Caco-2 (cell line): ENCODE measurements around the gene COX10. TPM values are rescaled to one million over a fixed set of nuclear protein-coding genes. Genes with fewer than 3 reads are reported as not detected.

Source experiments
- BruUV-seq: library from RNA; stranded (reverse); fragments of 400-500 nt; replicated peaks from 2 replicates; lab custom pipeline; 2021; lab: Mats Ljungman, UMichigan
- CTCF ChIA-PET: fragments of 300-600 bp; sonication (Branson Sonifier 250); formaldehyde crosslinking; loops from one replicate; lab custom pipeline; 2022; ENCODE audit warnings: antibody characterized with exemption; lab: Charles Lee
- POLR2A ChIA-PET: fragments of 300-600 bp; sonication (Branson Sonifier 250); formaldehyde crosslinking; loops from one replicate; lab custom pipeline; 2022; ENCODE audit warnings: antibody characterized with exemption; lab: Charles Lee
- DNase-seq, 2 experiments: peaks; one replicate each; pipeline versions ENCODE4 v3.0.0 to v3.0.0-alpha.2; 2020 to 2022
- H3K27me3 ChIP-seq: replicated peaks from 2 replicates; pipeline ENCODE4 v1.6.0; 2011; ENCODE audit warnings: low read length; ENCODE audit not compliant: control insufficient read depth, insufficient read depth
- H3K36me3 ChIP-seq: 2 replicates; pipeline ENCODE4 v1.5.1; 2011; ENCODE audit warnings: low read length; ENCODE audit not compliant: control insufficient read depth, insufficient read depth
- H3K4me1 ChIP-seq: fragments of 250-450 bp; sonication (Bioruptor Pico); 2 replicates; pipeline ENCODE4 v1.5.1; 2020; ENCODE audit warnings: mild to moderate bottlenecking
- H3K4me3 ChIP-seq: 2 replicates; pipeline ENCODE4 v1.5.1; 2011; ENCODE audit warnings: low read depth, mild to moderate bottlenecking, control low read depth, low read length
- H3K9me3 ChIP-seq: fragments of 250-450 bp; sonication (Bioruptor Pico); 2 replicates; pipeline ENCODE4 v1.5.1; 2020; ENCODE audit warnings: mild to moderate bottlenecking, moderate library complexity
- H3K27ac Mint-ChIP-seq: one replicate; pipeline ENCODE4 v1.8.0; 2022; ENCODE audit warnings: mixed read lengths; ENCODE audit not compliant: unreplicated experiment
- H3K27me3 Mint-ChIP-seq: one replicate; pipeline ENCODE4 v1.8.0; 2022; ENCODE audit warnings: mixed read lengths; ENCODE audit not compliant: insufficient read depth, unreplicated experiment
- H3K36me3 Mint-ChIP-seq: one replicate; pipeline ENCODE4 v1.8.0; 2022; ENCODE audit warnings: mild to moderate bottlenecking, mixed read lengths; ENCODE audit not compliant: insufficient read depth, unreplicated experiment
- H3K4me1 Mint-ChIP-seq: one replicate; pipeline ENCODE4 v1.8.0; 2022; ENCODE audit warnings: low read depth, mixed read lengths; ENCODE audit not compliant: unreplicated experiment
- H3K4me3 Mint-ChIP-seq: one replicate; pipeline ENCODE4 v1.8.0; 2022; ENCODE audit warnings: mild to moderate bottlenecking, moderate library complexity, mixed read lengths; ENCODE audit not compliant: unreplicated experiment
- H3K9me3 Mint-ChIP-seq: one replicate; pipeline ENCODE4 v1.8.0; 2022; ENCODE audit warnings: mixed read lengths; ENCODE audit not compliant: unreplicated experiment
- intact Hi-C: fragments of 100-400 bp; cut with micrococcal nuclease; formaldehyde crosslinking; loops from one replicate; pipeline ENCODE4 v1.10.0; 2022; ENCODE audit not compliant: unreplicated experiment
- total RNA-seq: library from RNA; stranded (reverse); gene quantifications from 2 replicates; pipeline ENCODE4 v1.2.3, GENCODE V29; 2022
- TF ChIP-seq, protein P1 (sequence below), 2 experiments: fragments of 200-600 bp in 1 of 2; IDR thresholded peaks; 1 replicate in 1 of 2; 2 replicates in 1 of 2; pipeline versions ENCODE4 v1.5.1 to v1.8.0; 2011 to 2022; ENCODE audit warnings: antibody characterized with exemption in 1 of 2, control low read depth in 1 of 2, inconsistent platforms in 1 of 2, low read depth in 1 of 2, low read length in 1 of 2, mild to moderate bottlenecking in 1 of 2, moderate library complexity in 1 of 2; ENCODE audit not compliant: insufficient read depth in 1 of 2, severe bottlenecking in 1 of 2, unreplicated experiment in 1 of 2

The COX10 gene
- total RNA-seq, 1 experiment from 2014 or later: 13.5 TPM

DNA sequence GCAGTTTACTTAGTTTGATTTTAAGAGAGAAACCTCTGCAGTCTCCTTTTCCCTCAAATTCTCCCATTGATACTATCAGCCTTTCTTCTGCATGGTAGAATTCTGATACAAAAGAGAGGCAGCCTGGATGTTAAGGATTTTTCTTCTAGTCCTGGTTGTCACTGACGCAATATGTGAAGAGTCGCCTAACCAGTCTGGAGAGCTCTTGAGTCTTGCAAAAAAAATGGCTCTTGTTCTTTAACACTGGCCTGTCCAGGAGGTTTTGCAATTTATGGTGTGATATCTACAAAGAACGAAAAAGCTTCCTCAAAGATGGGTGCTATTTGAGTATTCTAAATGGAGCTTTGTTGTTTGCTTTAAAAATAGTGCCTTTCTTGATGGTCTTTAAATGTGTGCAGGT, 28.9 kb downstream of the COX10 start:
- Mint-ChIP-seq H3K9me3 (no peaks in the 10 kb centered on the region), H3K27me3 (no peaks in the 10 kb centered on the region), H3K4me3 (no peak overlapping the region), H3K36me3 (no peaks in the 10 kb centered on the region), H3K27ac (no peak overlapping the region), H3K4me1 (peaks cover 6% of the 10 kb centered on the region)
- Histone ChIP-seq H3K36me3 (no peaks in the 10 kb centered on the region), H3K4me1 (peaks cover 16% of the 10 kb centered on the region), H3K4me3 (no peak overlapping the region), H3K9me3 (no peaks in the 10 kb centered on the region), H3K27me3 (no peaks in the 10 kb centered on the region)
- DNase-seq: peak; percentile 27 to 39
- ChIA-PET CTCF (no interaction called here), POLR2A (no interaction called here)
- intact Hi-C loops: no loop called here
- BruUV-seq: no TSS peak
- TF ChIP-seq, protein P1, sequence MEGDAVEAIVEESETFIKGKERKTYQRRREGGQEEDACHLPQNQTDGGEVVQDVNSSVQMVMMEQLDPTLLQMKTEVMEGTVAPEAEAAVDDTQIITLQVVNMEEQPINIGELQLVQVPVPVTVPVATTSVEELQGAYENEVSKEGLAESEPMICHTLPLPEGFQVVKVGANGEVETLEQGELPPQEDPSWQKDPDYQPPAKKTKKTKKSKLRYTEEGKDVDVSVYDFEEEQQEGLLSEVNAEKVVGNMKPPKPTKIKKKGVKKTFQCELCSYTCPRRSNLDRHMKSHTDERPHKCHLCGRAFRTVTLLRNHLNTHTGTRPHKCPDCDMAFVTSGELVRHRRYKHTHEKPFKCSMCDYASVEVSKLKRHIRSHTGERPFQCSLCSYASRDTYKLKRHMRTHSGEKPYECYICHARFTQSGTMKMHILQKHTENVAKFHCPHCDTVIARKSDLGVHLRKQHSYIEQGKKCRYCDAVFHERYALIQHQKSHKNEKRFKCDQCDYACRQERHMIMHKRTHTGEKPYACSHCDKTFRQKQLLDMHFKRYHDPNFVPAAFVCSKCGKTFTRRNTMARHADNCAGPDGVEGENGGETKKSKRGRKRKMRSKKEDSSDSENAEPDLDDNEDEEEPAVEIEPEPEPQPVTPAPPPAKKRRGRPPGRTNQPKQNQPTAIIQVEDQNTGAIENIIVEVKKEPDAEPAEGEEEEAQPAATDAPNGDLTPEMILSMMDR (IDR thresholded peaks at IDR 0.05; ENCODE audit: insufficient read depth in 1 of 2, low read depth in 1 of 2, low read length in 1 of 2, severe bottlenecking in 1 of 2, unreplicated experiment in 1 of 2): no peak

DNA sequence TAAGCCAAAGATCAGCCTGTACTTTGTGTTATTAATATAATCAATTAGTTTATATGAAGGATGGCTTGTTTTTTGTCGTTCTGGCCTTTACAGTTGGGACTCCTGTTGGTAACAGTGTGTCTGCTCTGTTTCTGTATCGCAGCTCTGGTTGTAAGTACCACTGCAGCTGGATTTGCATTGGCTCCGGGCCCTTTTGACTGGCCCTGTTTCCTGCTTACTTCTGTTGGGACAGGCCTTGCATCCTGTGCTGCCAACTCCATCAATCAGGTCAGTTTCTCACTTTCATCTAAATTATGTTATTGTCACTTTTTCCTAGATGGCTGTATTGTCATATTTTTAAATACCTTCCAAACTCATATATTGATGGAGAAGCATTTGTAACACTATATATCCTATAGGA, 32.7 kb downstream of the COX10 start:
- no peaks in the 10 kb centered on the region for H3K36me3 ChIP-seq
- no peak for DNase-seq
- H3K4me1 Mint-ChIP-seq: peaks cover 6% of the 10 kb centered on the region
- H3K4me3 ChIP-seq: no peak overlapping the region
- no peaks in the 10 kb centered on the region for H3K27me3 ChIP-seq
- H3K9me3 ChIP-seq: no peaks in the 10 kb centered on the region
- no peaks in the 10 kb centered on the region for H3K9me3 Mint-ChIP-seq
- H3K4me1 ChIP-seq: peaks cover 16% of the 10 kb centered on the region
- POLR2A ChIA-PET: no interaction called here
- H3K36me3 Mint-ChIP-seq: no peaks in the 10 kb centered on the region
- TF ChIP-seq, protein P1 (IDR thresholded peaks at IDR 0.05; ENCODE audit: insufficient read depth in 1 of 2, low read depth in 1 of 2, low read length in 1 of 2, severe bottlenecking in 1 of 2, unreplicated experiment in 1 of 2): no peak
- intact Hi-C loops: no loop called here
- H3K4me3 Mint-ChIP-seq: no peak overlapping the region
- CTCF ChIA-PET: no interaction called here
- H3K27ac Mint-ChIP-seq: no peak overlapping the region
- BruUV-seq: no TSS peak
- H3K27me3 Mint-ChIP-seq: no peaks in the 10 kb centered on the region

DNA sequence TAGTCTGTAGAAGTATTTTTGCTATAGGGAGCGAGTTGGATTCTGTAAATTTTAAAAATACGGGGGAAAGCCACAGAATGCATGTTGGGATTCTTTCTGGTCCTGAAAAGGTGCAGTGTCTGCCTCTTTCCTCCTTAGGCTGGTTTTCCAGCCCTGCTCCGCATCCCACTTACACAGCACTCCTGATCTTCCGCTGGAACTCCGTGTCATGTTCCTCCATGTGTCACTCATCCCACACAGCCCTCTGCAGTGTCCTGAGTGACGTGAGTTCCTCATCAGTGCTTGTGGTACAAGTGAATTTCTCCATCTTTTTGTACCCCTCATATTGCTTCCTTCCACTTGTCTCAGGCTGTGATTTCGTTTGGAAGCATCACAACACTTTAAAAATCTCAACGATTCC, 34.5 kb downstream of the COX10 start:
- Mint-ChIP-seq H3K4me3 (no peak overlapping the region), H3K36me3 (no peaks in the 10 kb centered on the region), H3K9me3 (no peaks in the 10 kb centered on the region), H3K4me1 (no peaks in the 10 kb centered on the region), H3K27ac (no peak overlapping the region), H3K27me3 (no peaks in the 10 kb centered on the region)
- no peaks in the 10 kb centered on the region for H3K9me3 ChIP-seq
- intact Hi-C loops: no loop called here
- no TSS peak for BruUV-seq
- H3K4me3 ChIP-seq: no peak overlapping the region
- ChIA-PET POLR2A (no interaction called here), CTCF (no interaction called here)
- no peaks in the 10 kb centered on the region for H3K27me3 ChIP-seq
- DNase-seq: no peak
- H3K36me3 ChIP-seq: no peaks in the 10 kb centered on the region
- H3K4me1 ChIP-seq: peaks cover 4% of the 10 kb centered on the region
- TF ChIP-seq, protein P1 (IDR thresholded peaks at IDR 0.05; ENCODE audit: insufficient read depth in 1 of 2, low read depth in 1 of 2, low read length in 1 of 2, severe bottlenecking in 1 of 2, unreplicated experiment in 1 of 2): no peak
